CD4-positive, alpha-beta T cell (primary cell): ENCODE results near the gene TTN. TPM values are rescaled to one million over a fixed set of nuclear protein-coding genes. Genes with fewer than 3 reads are reported as not detected.

Source experiments
- ATAC-seq: fragments of 200-7000 bp; cut with Tn5 transposase; one replicate; pipeline ENCODE4 v1.10.0; 2022; ENCODE audit warnings: mild to moderate bottlenecking; ENCODE audit not compliant: poor library complexity
- CTCF ChIA-PET: fragments of 350-600 bp; sonication (Branson Sonifier 250); formaldehyde crosslinking; loops from one replicate; lab custom pipeline; 2021; ENCODE audit warnings: antibody characterized with exemption, inconsistent platforms; lab: Charles Lee
- POLR2A ChIA-PET: fragments of 350-600 bp; sonication (Branson Sonifier 250); formaldehyde crosslinking; loops from one replicate; lab custom pipeline; 2021; ENCODE audit warnings: antibody characterized with exemption, inconsistent platforms; lab: Charles Lee
- DNase-seq, 14 experiments: peaks; one replicate each; pipeline ENCODE4 v3.0.0-alpha.2; 2013 to 2020; ENCODE audit warnings: mixed read lengths in 2 of 14
- H3K27ac ChIP-seq, 2 donors: one replicate each; pipeline versions ENCODE4 v1.5.1 to v1.7.0; 2013; ENCODE audit warnings: low read length in 2 of 2, low read depth in 1 of 2, mild to moderate bottlenecking in 1 of 2
- H3K27me3 ChIP-seq, 2 experiments: 1 replicate in 1 of 2; 2 replicates in 1 of 2; pipeline versions ENCODE4 v1.6.1 to v1.7.0; 2013; ENCODE audit warnings: low read length in 2 of 2, control low read depth in 1 of 2, mild to moderate bottlenecking in 1 of 2, moderate library complexity in 1 of 2; ENCODE audit not compliant: insufficient read depth in 2 of 2, control insufficient read depth in 1 of 2
- H3K36me3 ChIP-seq: one replicate; pipeline ENCODE4 v1.6.1; 2013; ENCODE audit warnings: low read length, control low read depth; ENCODE audit not compliant: insufficient read depth
- H3K4me1 ChIP-seq: one replicate; pipeline ENCODE4 v1.6.1; 2013; ENCODE audit warnings: low read length, control low read depth; ENCODE audit not compliant: insufficient read depth
- H3K4me3 ChIP-seq: one replicate; pipeline ENCODE4 v1.5.1; 2013; ENCODE audit warnings: mild to moderate bottlenecking, low read length, moderate library complexity
- H3K9me3 ChIP-seq, 2 experiments: 1 replicate in 1 of 2; 2 replicates in 1 of 2; pipeline versions ENCODE4 v1.6.1 to v1.7.0; 2013; ENCODE audit warnings: low read length in 2 of 2, mild to moderate bottlenecking in 2 of 2, control low read depth in 1 of 2, moderate library complexity in 1 of 2; ENCODE audit not compliant: control insufficient read depth in 1 of 2, insufficient read depth in 1 of 2
- H3K27ac Mint-ChIP-seq: one replicate; pipeline ENCODE4 v1.8.0; 2020; ENCODE audit warnings: mixed read lengths
- H3K27me3 Mint-ChIP-seq: one replicate; pipeline ENCODE4 v1.8.0; 2021; ENCODE audit warnings: mixed read lengths
- H3K36me3 Mint-ChIP-seq: one replicate; pipeline ENCODE4 v1.8.0; 2021; ENCODE audit warnings: low read depth, mixed read lengths
- H3K4me1 Mint-ChIP-seq: one replicate; pipeline ENCODE4 v1.8.0; 2021; ENCODE audit warnings: low read depth, mixed read lengths
- H3K4me3 Mint-ChIP-seq: one replicate; pipeline ENCODE4 v1.8.0; 2020; ENCODE audit warnings: mild to moderate bottlenecking, mixed read lengths
- H3K9me3 Mint-ChIP-seq: one replicate; pipeline ENCODE4 v1.8.0; 2020; ENCODE audit warnings: mixed read lengths
- intact Hi-C, 2 experiments: fragments of 100-400 bp; cut with DNase I in 1 of 2; cut with micrococcal nuclease in 1 of 2; formaldehyde crosslinking; loops; one replicate each; pipeline versions ENCODE4 v1.15.1 to v1.9.0; 2023 to 2025; cut with DNase I, micrococcal nuclease
- total RNA-seq, 174 experiments: library from RNA in 2 of 174; stranded (reverse) in 2 of 174; gene quantifications; one replicate each; pipeline ENCODE4 v1.2.3 and lab custom pipeline; 2021 to 2026
- TF ChIP-seq, protein P1 (sequence below): fragments of 200-600 bp; IDR thresholded peaks from one replicate; pipeline ENCODE4 v1.8.0; 2022; ENCODE audit warnings: antibody characterized with exemption, mild to moderate bottlenecking

Gene TTN
- total RNA-seq, 2 experiments from 2014 or later: 27.5 to 29.2 TPM

DNA sequence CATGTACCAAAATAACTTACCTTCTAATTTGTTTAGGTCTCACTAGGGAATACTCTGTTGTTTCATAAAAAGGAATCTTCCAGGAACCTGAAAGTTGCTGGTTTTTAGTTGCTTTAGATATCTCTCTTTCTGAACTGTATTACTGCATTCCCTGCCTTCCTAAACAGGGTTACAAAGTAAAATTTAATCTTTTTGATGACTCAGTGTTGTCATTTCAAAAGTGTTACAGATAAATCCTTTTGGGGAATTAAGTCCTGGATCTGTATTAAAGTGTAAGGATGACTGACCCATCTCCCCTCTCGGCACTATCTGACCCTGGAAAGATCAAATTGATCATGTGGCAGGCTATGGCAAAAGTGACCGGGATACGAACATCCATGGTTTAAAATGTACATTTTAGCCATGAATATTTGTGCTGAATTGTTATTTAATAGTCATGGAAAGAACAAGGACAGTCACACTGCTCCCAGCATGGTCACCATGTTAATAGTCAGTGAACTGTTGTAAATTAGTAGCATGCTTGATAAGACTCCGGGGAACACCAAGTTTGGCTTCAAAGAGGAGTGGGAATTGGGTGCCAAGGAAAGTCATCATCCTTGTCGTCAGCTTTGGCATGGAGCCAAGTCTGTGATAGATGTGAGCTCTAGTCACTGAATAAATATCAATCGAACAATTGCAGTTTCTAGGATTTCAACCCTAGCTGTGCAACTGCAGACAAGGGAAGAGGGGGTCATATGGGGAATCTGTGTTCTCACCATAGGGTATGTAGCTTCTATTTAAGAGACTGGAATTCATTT is 322.8 kb downstream of the TTN start:
- TF ChIP-seq, protein P1, sequence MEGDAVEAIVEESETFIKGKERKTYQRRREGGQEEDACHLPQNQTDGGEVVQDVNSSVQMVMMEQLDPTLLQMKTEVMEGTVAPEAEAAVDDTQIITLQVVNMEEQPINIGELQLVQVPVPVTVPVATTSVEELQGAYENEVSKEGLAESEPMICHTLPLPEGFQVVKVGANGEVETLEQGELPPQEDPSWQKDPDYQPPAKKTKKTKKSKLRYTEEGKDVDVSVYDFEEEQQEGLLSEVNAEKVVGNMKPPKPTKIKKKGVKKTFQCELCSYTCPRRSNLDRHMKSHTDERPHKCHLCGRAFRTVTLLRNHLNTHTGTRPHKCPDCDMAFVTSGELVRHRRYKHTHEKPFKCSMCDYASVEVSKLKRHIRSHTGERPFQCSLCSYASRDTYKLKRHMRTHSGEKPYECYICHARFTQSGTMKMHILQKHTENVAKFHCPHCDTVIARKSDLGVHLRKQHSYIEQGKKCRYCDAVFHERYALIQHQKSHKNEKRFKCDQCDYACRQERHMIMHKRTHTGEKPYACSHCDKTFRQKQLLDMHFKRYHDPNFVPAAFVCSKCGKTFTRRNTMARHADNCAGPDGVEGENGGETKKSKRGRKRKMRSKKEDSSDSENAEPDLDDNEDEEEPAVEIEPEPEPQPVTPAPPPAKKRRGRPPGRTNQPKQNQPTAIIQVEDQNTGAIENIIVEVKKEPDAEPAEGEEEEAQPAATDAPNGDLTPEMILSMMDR: no peak
- intact Hi-C loops: loop anchor here in 1 of 2 experiments (5.0 kb wide), 1 partner anchor 38 kb away; no protein-coding TSS in a partner anchor
- POLR2A ChIA-PET: interaction anchor here (0.7 kb wide), 1 partner anchor 16 kb away, joined by 3 read pairs; no protein-coding TSS in a partner anchor
- Mint-ChIP-seq H3K4me3 (no peak overlapping the region), H3K36me3 (peaks cover 42% of the 10 kb centered on the region), H3K27ac (no peak overlapping the region), H3K27me3 (no peaks in the 10 kb centered on the region), H3K4me1 (peaks cover 75% of the 10 kb centered on the region), H3K9me3 (no peaks in the 10 kb centered on the region)
- no peaks in the 10 kb centered on the region for H3K9me3 ChIP-seq
- no peak overlapping the region for H3K27ac ChIP-seq
- ATAC-seq (no peak), DNase-seq (peak in 2 of 14 experiments; percentile 16 to 23)
- H3K27me3 ChIP-seq: no peaks in the 10 kb centered on the region
- no peak overlapping the region for H3K4me3 ChIP-seq
- H3K36me3 ChIP-seq: peaks cover 20% of the 10 kb centered on the region
- H3K4me1 ChIP-seq: peaks cover 39% of the 10 kb centered on the region
- CTCF ChIA-PET: no interaction called here

DNA sequence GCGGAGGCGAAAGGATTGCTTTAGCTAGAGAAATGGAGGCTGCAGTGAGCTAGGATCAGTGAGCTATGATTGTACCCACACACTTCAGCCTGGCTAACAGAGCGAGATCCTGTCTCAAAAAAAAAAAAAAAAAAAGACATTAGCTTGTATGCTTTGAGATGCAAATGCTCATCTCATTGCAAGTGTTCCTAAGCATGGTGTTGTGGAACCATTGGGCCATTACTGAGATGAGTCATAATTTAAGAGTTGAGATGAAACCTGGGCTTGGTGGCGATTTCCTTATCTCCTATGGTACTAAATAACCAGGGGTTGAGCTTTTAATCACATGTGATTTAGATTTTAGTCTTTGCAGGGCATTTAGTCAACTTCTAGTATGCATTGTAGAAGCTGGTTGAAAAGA is 324.8 kb downstream of the TTN start:
- H3K4me3 ChIP-seq: no peak overlapping the region
- POLR2A ChIA-PET: interaction anchor here (1.2 kb wide), 1 partner anchor 32 kb away, joined by 11 read pairs; the partner anchor contains the start of genes PJVK and PRKRA
- ATAC-seq: no peak

More for the DNA sequence above, 324.8 kb downstream of the TTN start:
- Histone ChIP-seq H3K4me1 (peaks cover 49% of the 10 kb centered on the region), H3K36me3 (peaks cover 14% of the 10 kb centered on the region), H3K27ac (no peak overlapping the region), H3K27me3 (no peaks in the 10 kb centered on the region), H3K9me3 (no peaks in the 10 kb centered on the region)
- no peaks in the 10 kb centered on the region for H3K27me3 Mint-ChIP-seq
- no peaks in the 10 kb centered on the region for H3K9me3 Mint-ChIP-seq
- peaks cover 31% of the 10 kb centered on the region for H3K36me3 Mint-ChIP-seq
- peaks cover 77% of the 10 kb centered on the region for H3K4me1 Mint-ChIP-seq
- TF ChIP-seq, protein P1: no peak
- peak overlapping the region; percentile 6 for H3K27ac Mint-ChIP-seq
- H3K4me3 Mint-ChIP-seq: peak overlapping the region; percentile 99
- DNase-seq: peak in 2 of 14 experiments; percentile 19 to 23
- intact Hi-C loops: loop anchor here in 1 of 2 experiments (5.0 kb wide), 1 partner anchor 40 kb away; no protein-coding TSS in a partner anchor
- CTCF ChIA-PET: interaction anchor here (0.7 to 1.9 kb wide), 5 partner anchors 10 to 59 kb away, joined by 4 to 6 read pairs (median 4); partner anchors contain the start of gene PRKRA
